ENCODE measurements around the gene HELZ. TPM values are rescaled to one million over a fixed set of nuclear protein-coding genes. Genes with fewer than 3 reads are reported as not detected.

The HELZ gene
- total RNA-seq, 1 donor = 89.8 TPM

GRCh38 chr17:67080804-67081203 lies 164.2 kb downstream of the HELZ start:
- H3K4me3 ChIP-seq (ENCODE audit: low read depth, low read length) = no peak overlapping the region
- TF ChIP-seq CTCF (IDR thresholded peaks at IDR 0.05; ENCODE audit: insufficient read depth, low read depth, low read length) = no peak
- DNase-seq (ENCODE audit: low read depth) = no peak

- TF ChIP-seq CTCF (IDR thresholded peaks at IDR 0.05; ENCODE audit: insufficient read depth, low read depth, low read length) = no peak
- H3K4me3 ChIP-seq (ENCODE audit: low read depth, low read length) = no peak overlapping the region
- no peak for DNase-seq (ENCODE audit: low read depth)
Measured at GRCh38 chr17:67079491-67079890, 165.5 kb downstream of the HELZ start.

GRCh38 chr17:67078292-67078691 lies 166.7 kb downstream of the HELZ start:
- H3K4me3 ChIP-seq (ENCODE audit: low read depth, low read length) = no peak overlapping the region
- no peak for DNase-seq (ENCODE audit: low read depth)
- no peak for TF ChIP-seq CTCF (IDR thresholded peaks at IDR 0.05; ENCODE audit: insufficient read depth, low read depth, low read length)

- no peak for TF ChIP-seq CTCF (IDR thresholded peaks at IDR 0.05; ENCODE audit: insufficient read depth, low read depth, low read length)
- DNase-seq (ENCODE audit: low read depth) = no peak
- no peak overlapping the region for H3K4me3 ChIP-seq (ENCODE audit: low read depth, low read length)
Measured at GRCh38 chr17:67076290-67076689, 168.7 kb downstream of the HELZ start.

- TF ChIP-seq CTCF (IDR thresholded peaks at IDR 0.05; ENCODE audit: insufficient read depth, low read depth, low read length) = no peak
- DNase-seq (ENCODE audit: low read depth) = no peak
- H3K4me3 ChIP-seq (ENCODE audit: low read depth, low read length) = no peak overlapping the region
Measured at GRCh38 chr17:67074781-67075180, 170.2 kb downstream of the HELZ start.

GRCh38 chr17:67072885-67073284 lies 172.1 kb downstream of the HELZ start:
- no peak for TF ChIP-seq CTCF (IDR thresholded peaks at IDR 0.05; ENCODE audit: insufficient read depth, low read depth, low read length)
- DNase-seq (ENCODE audit: low read depth) = no peak
- no peak overlapping the region for H3K4me3 ChIP-seq (ENCODE audit: low read depth, low read length)

- TF ChIP-seq CTCF (IDR thresholded peaks at IDR 0.05; ENCODE audit: insufficient read depth, low read depth, low read length) = no peak
- H3K4me3 ChIP-seq (ENCODE audit: low read depth, low read length) = no peak overlapping the region
- no peak for DNase-seq (ENCODE audit: low read depth)
Measured at GRCh38 chr17:67071595-67071994, 173.4 kb downstream of the HELZ start.

Data from fibroblast of villous mesenchyme (primary cell).